Gastroesophageal sphincter (tissue), 4 donors: ENCODE results near the gene LIMD2. TPM values are rescaled to one million over a fixed set of nuclear protein-coding genes. Genes with fewer than 3 reads are reported as not detected.

Experiments used
- ATAC-seq: fragments of 150-250 bp; one replicate; pipeline ENCODE4 v1.9.1; 2016; ENCODE audit warnings: mild to moderate bottlenecking, moderate library complexity
- H3K27ac ChIP-seq, 4 donors: fragments of 200-600 bp; sonication (generic) in 3 of 4; 1 replicate in 3 of 4; 2 replicates in 1 of 4; pipeline ENCODE4 v1.5.1; 2016 to 2019
- H3K27me3 ChIP-seq: fragments of 200-600 bp; sonication (generic); one replicate; pipeline ENCODE4 v1.5.1; 2019
- H3K36me3 ChIP-seq, 2 donors: fragments of 200-600 bp; sonication (generic); one replicate each; pipeline ENCODE4 v1.5.1; 2019; ENCODE audit warnings: control low read depth in 1 of 2
- H3K4me1 ChIP-seq, 3 donors: fragments of 200-600 bp; sonication (generic); 1 replicate in 2 of 3; 2 replicates in 1 of 3; pipeline ENCODE4 v1.5.1; 2016 to 2019; ENCODE audit warnings: control low read depth in 2 of 3
- H3K4me3 ChIP-seq, 2 donors: fragments of 200-600 bp; sonication (generic); one replicate each; pipeline ENCODE4 v1.5.1; 2019; ENCODE audit warnings: mild to moderate bottlenecking in 1 of 2, moderate library complexity in 1 of 2
- H3K9me3 ChIP-seq, 3 donors: fragments of 200-600 bp; sonication (generic); one replicate each; pipeline ENCODE4 v1.5.1; 2017 to 2019; ENCODE audit warnings: control low read depth in 2 of 3
- CTCF ChIP-seq, 4 experiments: fragments of 200-600 bp in 2 of 4; fragments of 450-650 bp in 2 of 4; sonication (generic) in 1 of 4; IDR thresholded peaks; one replicate each; pipeline ENCODE4 v1.5.1; 2017 to 2019; ENCODE audit warnings: antibody characterized with exemption in 4 of 4, mild to moderate bottlenecking in 2 of 4, moderate library complexity in 2 of 4
- EP300 ChIP-seq: sonication (generic); formaldehyde crosslinking; IDR thresholded peaks from one replicate; pipeline ENCODE4 v1.6.1; 2017; ENCODE audit warnings: antibody characterized with exemption, mild to moderate bottlenecking
- POLR2A ChIP-seq, 2 donors: fragments of 450-650 bp; IDR thresholded peaks; one replicate each; pipeline ENCODE4 v1.6.1; 2017; ENCODE audit warnings: antibody characterized with exemption in 2 of 2, mild to moderate bottlenecking in 2 of 2, moderate library complexity in 1 of 2
- POLR2AphosphoS5 ChIP-seq: sonication (generic); formaldehyde crosslinking; IDR thresholded peaks from one replicate; pipeline ENCODE4 v1.6.1; 2017; ENCODE audit warnings: antibody characterized with exemption
- WGBS, 2 donors: methylation state at CpG; one replicate each; pipeline ENCODE4 v1.1.5; 2018; ENCODE audit warnings: low coverage in 1 of 2; 5-methylcytosine and 5-hydroxymethylcytosine counted together
- total RNA-seq, 4 donors: library from RNA; depleted of rRNA; stranded (reverse); fragments of >200 nt; gene quantifications; one replicate each; pipeline ENCODE4 v1.1.0, GENCODE V29; 2016

The LIMD2 gene
- total RNA-seq, 4 donors from 2014 or later, result 2.3 to 11.0 (median 6.7) TPM

GRCh38 chr17:63647936-63648335, 52.0 kb downstream of the LIMD2 start:
- no peaks in the 10 kb centered on the region for H3K9me3 ChIP-seq
- no peak overlapping the region for H3K27ac ChIP-seq
- H3K27me3 ChIP-seq, result no peaks in the 10 kb centered on the region
- H3K36me3 ChIP-seq, result peaks cover 3 to 88% of the 10 kb centered on the region in 2 donors
- TF ChIP-seq EP300 (no peak), POLR2AphosphoS5 (no peak), POLR2A (IDR thresholded peaks at IDR 0.05) (no peak), CTCF (IDR thresholded peaks at IDR 0.05) (no peak)
- no peak overlapping the region for H3K4me3 ChIP-seq
- peaks cover 0 to 32% (median 0%) of the 10 kb centered on the region in 3 donors for H3K4me1 ChIP-seq
- no peak for ATAC-seq

GRCh38 chr17:63647065-63647725, 52.7 kb downstream of the LIMD2 start:
- TF ChIP-seq CTCF (IDR thresholded peaks at IDR 0.05), result no peak
- TF ChIP-seq POLR2A (IDR thresholded peaks at IDR 0.05), result no peak
- no peak for TF ChIP-seq POLR2AphosphoS5
- TF ChIP-seq EP300, result no peak
- Histone ChIP-seq H3K36me3 (peaks cover 0 to 88% of the 10 kb centered on the region in 2 donors), H3K27me3 (no peaks in the 10 kb centered on the region), H3K4me1 (peaks cover 0 to 24% (median 0%) of the 10 kb centered on the region in 3 donors), H3K4me3 (no peak overlapping the region), H3K9me3 (no peaks in the 10 kb centered on the region), H3K27ac (no peak overlapping the region)
- 69 to 73% methylated on average over 3 of the region's 4 CpGs for WGBS, 2 donors
- ATAC-seq, result no peak

DNA sequence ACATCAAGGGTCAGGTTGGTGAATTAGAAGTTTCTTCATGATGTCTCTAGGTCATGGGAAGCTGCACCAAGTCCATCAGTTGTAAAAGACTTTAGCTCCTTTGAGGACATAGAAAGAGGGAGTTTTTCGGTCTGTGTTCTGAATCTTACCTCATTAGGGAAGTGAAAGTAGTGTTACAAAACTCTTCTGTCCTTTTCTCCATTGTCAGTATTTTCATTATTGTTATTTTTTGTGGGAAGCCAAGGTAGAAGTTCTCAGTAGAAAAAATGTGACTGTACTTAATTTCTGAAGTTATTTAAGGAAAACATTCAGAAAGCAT, 53.5 kb downstream of the LIMD2 start:
- ATAC-seq, result no peak
- Histone ChIP-seq H3K4me3 (no peak overlapping the region), H3K4me1 (peaks cover 0 to 23% (median 0%) of the 10 kb centered on the region in 3 donors), H3K27me3 (no peaks in the 10 kb centered on the region), H3K27ac (no peak overlapping the region), H3K9me3 (no peaks in the 10 kb centered on the region), H3K36me3 (peaks cover 0 to 85% of the 10 kb centered on the region in 2 donors)
- no peak for TF ChIP-seq CTCF (IDR thresholded peaks at IDR 0.05)
- no peak for TF ChIP-seq EP300
- TF ChIP-seq POLR2AphosphoS5, result no peak
- TF ChIP-seq POLR2A (IDR thresholded peaks at IDR 0.05), result no peak
- 80 to 83% methylated on average over 1 of the region's 1 CpG for WGBS, 2 donors

Other genes with a start within 250 kb of the LIMD2 start
- gene ACE, start 223.1 kb downstream of the LIMD2 start, total RNA-seq, result 10 to 100 TPM in 1 of 4 donors, 1 to 10 TPM in 3; 4.8 to 10.4 (median 8.2) TPM
- not detected for gene KCNH6, start 176.8 kb downstream of the LIMD2 start, total RNA-seq
- gene DCAF7, start 149.6 kb downstream of the LIMD2 start, total RNA-seq, result 10 to 100 TPM; 27.1 to 50.0 (median 36.8) TPM
- gene TACO1, start 99.2 kb downstream of the LIMD2 start, total RNA-seq, result 10 to 100 TPM; 11.4 to 18.3 (median 14.6) TPM
- gene MAP3K3, start 77.7 kb downstream of the LIMD2 start, total RNA-seq, result 100 to 1,000 TPM in 1 of 4 donors, 10 to 100 TPM in 3; 64.9 to 108 (median 85.7) TPM
- gene STRADA, start 41.7 kb upstream of the LIMD2 start, total RNA-seq, result 10 to 100 TPM; 14.4 to 39.1 (median 23.3) TPM
- 10 to 100 TPM; 53.1 to 62.0 (median 58.9) TPM for gene CCDC47, start 73.5 kb upstream of the LIMD2 start, total RNA-seq
- gene DDX42, start 74.0 kb upstream of the LIMD2 start, total RNA-seq, result 100 to 1,000 TPM in 2 of 4 donors, 10 to 100 TPM in 2; 66.6 to 126 (median 98.8) TPM
- gene PSMC5, start 127.3 kb upstream of the LIMD2 start, total RNA-seq, result 100 to 1,000 TPM in 2 of 4 donors, 10 to 100 TPM in 2; 79.5 to 110 (median 95.7) TPM
- 10 to 100 TPM; 36.3 to 53.2 (median 51.7) TPM for gene FTSJ3, start 127.5 kb upstream of the LIMD2 start, total RNA-seq
- 100 to 1,000 TPM; 103 to 160 (median 141) TPM for gene SMARCD2, start 142.6 kb upstream of the LIMD2 start, total RNA-seq
- gene CSH2, start 173.6 kb upstream of the LIMD2 start, total RNA-seq, result under 1 TPM in 1 of 4 donors, not detected in 3; 0.23 TPM
- gene GH2, start 181.8 kb upstream of the LIMD2 start, total RNA-seq, result not detected
- not detected for gene CSH1, start 196.4 kb upstream of the LIMD2 start, total RNA-seq
- gene CSHL1, start 211.1 kb upstream of the LIMD2 start, total RNA-seq, result not detected
- gene GH1, start 218.7 kb upstream of the LIMD2 start, total RNA-seq, result not detected
- 1 to 10 TPM in 3 of 4 donors, not detected in 1; 2.0 to 5.9 (median 3.3) TPM for gene CD79B, start 232.2 kb upstream of the LIMD2 start, total RNA-seq